Astrocyte of the cerebellum (primary cell): Measurements from ENCODE around the gene CD300LG.

Experiments
- DNase-seq: peaks from one replicate; pipeline ENCODE4 v3.0.0-alpha.2; 2011; ENCODE audit warnings: low read depth
- H3K4me3 ChIP-seq: 2 replicates; pipeline ENCODE4 v1.5.1; 2011; ENCODE audit warnings: mild to moderate bottlenecking, low read depth, low read length, moderate library complexity
- in situ Hi-C: cut with HindIII; loops from 2 replicates; pipeline ENCODE4 v1.10.0; 2017; ENCODE audit warnings: low sequenced_read_pairs
- TF ChIP-seq, protein P1 (sequence below): IDR thresholded peaks from 2 replicates; pipeline ENCODE4 v1.5.1; 2012; ENCODE audit warnings: low read length, low read depth, moderate library complexity, mild to moderate bottlenecking; ENCODE audit errors: missing control alignments

CD300LG gene

DNA sequence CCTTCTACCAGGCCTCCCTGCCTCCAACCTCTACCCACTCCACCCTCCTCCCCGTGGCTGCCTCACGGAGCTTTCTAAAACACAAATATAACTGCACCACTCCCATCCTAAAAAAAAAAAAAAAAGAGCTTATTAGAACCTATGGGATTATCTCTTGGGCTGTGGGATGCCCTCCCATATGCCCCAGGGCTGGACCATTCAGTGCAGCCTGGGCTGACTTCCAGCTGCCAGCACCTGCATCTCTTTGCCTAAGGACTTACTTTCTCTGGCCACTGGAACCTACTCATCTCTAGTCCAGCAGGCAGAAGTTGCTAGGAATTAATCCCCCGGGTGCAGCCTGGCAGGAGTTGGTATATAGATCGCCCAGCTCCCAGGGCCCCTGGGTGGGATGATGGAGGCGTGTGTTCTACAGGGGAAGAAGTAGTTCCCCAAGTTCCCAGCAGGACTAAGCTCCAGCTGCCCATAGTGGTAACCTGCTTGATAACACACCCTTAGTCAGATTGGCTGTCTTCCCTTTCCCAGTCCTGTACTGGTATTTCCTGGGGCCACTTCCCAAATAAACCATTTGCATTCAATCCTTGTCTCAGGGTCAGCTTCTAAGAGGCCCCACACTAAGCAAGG lies 24.3 kb upstream of the CD300LG start:
- H3K4me3 ChIP-seq = no peak overlapping the region
- in situ Hi-C loops = no loop called here
- TF ChIP-seq, protein P1, sequence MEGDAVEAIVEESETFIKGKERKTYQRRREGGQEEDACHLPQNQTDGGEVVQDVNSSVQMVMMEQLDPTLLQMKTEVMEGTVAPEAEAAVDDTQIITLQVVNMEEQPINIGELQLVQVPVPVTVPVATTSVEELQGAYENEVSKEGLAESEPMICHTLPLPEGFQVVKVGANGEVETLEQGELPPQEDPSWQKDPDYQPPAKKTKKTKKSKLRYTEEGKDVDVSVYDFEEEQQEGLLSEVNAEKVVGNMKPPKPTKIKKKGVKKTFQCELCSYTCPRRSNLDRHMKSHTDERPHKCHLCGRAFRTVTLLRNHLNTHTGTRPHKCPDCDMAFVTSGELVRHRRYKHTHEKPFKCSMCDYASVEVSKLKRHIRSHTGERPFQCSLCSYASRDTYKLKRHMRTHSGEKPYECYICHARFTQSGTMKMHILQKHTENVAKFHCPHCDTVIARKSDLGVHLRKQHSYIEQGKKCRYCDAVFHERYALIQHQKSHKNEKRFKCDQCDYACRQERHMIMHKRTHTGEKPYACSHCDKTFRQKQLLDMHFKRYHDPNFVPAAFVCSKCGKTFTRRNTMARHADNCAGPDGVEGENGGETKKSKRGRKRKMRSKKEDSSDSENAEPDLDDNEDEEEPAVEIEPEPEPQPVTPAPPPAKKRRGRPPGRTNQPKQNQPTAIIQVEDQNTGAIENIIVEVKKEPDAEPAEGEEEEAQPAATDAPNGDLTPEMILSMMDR = no peak
- no peak for DNase-seq

DNA sequence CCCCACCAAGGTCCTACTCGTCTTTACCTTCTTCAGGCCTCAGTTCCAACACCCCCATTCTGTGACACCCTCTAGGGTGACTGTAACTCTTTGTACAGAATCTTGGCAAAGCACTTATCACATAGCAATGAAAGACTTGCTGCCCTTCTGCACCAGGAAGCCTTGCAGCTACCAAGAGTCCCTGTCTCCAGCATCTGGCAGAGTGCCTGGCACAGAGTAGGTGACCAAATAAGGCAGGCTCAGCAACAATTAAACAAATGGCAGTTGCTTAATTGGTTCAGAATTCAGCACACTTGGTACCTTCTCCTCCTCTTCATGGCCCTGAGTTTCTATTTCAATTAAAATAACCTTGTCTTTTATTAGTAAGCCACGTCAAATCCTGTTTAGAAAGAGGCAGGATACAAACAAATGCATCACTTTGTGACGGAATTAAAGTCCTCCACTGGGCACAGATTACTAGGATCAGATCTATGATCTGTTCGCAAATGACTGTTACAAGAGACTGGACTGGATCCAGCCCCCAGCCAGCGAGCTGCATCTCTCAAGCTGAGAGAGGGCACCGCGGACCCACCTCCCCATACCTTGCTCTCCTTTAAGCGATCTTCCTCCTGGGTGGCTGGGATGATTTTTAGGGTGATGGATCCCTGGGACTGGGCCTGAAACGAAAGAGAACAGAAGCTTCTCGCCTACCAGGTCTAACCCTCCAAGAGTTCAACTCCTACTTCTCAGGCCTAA lies 23.5 kb upstream of the CD300LG start:
- no peak overlapping the region for H3K4me3 ChIP-seq
- no peak for DNase-seq
- TF ChIP-seq, protein P1 = no peak
- in situ Hi-C loops = no loop called here

DNA sequence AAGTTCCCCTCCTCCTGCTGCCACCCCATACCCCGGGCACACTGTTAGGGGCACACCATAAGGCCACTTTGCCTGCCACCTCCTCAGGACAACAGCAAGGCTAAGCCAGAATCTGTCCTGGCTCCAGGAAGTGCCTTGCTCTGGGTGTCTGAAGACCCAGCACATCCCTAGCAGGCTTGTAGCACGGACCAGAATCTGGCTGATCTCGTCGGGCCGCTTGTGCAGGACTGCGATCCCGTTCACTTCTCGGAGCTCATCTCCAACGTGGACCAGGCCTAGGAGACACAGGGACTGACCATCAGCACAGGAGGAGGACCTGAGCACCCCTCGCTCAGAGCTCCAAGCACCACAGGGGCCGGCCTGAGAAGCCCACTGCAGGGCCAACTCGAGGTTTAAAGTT lies 21.4 kb upstream of the CD300LG start:
- in situ Hi-C loops = no loop called here
- no peak overlapping the region for H3K4me3 ChIP-seq
- no peak for DNase-seq
- TF ChIP-seq, protein P1 = no peak

DNA sequence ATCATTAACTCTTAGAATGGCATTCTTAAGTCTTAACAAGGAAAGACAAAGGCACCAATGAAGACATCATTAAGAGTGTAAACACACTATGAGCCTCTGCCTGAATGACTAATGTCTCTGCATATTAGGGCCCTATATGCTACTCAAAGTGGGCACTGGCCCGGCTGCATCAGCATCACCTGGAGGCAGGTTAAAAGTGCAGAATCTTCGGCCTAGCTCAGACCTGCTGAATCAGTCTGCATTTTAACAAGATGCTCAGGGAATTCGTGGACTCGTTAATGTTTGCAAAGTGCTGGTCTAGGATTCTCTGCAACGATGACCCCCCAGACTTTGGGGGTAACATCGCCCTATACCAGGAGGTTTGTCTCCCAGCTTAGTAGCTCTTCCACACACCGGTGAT lies 20.8 kb upstream of the CD300LG start:
- TF ChIP-seq, protein P1 = no peak
- H3K4me3 ChIP-seq = no peak overlapping the region
- no peak for DNase-seq
- in situ Hi-C loops = no loop called here

DNA sequence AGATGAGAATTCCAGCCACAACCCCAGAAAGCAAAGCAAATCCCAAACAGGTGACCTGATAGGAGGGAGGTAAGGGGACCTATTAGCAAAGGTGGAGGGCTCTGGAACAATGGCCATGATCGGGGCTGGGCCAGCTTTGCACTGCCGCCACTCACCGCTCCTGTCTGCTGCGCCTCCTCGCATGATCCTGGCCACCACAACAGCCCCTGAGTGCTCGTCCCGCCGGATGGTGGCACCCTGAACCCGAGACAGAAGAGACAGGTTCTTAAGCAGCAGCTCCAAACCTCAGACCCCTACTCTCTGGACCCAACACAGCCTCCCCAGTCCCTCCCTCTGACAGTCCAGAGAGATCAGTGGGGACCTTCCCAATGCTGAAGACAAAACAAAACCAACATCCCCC lies 19.4 kb upstream of the CD300LG start:
- no peak overlapping the region for H3K4me3 ChIP-seq
- TF ChIP-seq, protein P1 = no peak
- DNase-seq = no peak
- in situ Hi-C loops = no loop called here

DNA sequence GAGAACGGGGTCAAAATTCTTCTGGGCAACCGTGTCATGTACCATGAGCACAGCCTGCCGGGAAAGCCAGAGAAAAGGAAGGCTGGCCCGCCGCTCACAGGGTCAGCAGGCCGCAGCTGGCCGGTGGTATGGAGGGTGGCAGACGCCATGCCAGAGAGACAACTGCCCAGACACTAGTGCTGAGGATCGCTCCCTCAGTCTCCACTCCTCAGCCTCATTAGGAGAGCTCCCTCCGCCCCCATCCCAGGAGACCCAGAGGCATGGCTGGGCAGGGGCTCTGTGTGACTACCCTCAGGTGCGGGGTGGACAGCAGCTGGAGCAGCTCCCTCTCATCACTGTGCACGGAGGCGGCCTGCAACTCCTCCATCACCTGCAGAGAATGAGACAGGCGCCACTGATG lies 17.2 kb upstream of the CD300LG start:
- H3K4me3 ChIP-seq = no peak overlapping the region
- in situ Hi-C loops = no loop called here
- no peak for DNase-seq
- TF ChIP-seq, protein P1 = no peak
